HCT116 (cell line): ENCODE data around the gene CARD14. TPM values are rescaled to one million over a fixed set of nuclear protein-coding genes. Genes with fewer than 3 reads are reported as not detected.

Source experiments
- ATAC-seq: fragments of 200-7000 bp; cut with Tn5 transposase; 2 replicates; pipeline ENCODE4 v1.9.1; 2020; ENCODE audit warnings: mild to moderate bottlenecking, moderate library complexity
- BruUV-seq: library from RNA; stranded (reverse); fragments of 400-500 nt; replicated peaks from 2 replicates; lab custom pipeline; 2021; lab: Mats Ljungman, UMichigan
- CTCF ChIA-PET: fragments of 300-600 bp; sonication (Branson Sonifier 250); formaldehyde crosslinking; loops from one replicate; lab custom pipeline; 2021; ENCODE audit warnings: antibody characterized with exemption; lab: Charles Lee
- POLR2A ChIA-PET: fragments of 300-600, 350-600 bp; sonication (Branson Sonifier 250); formaldehyde crosslinking; loops from one replicate; lab custom pipeline; 2021; ENCODE audit warnings: antibody characterized with exemption; lab: Charles Lee
- RAD21 ChIA-PET, 2 experiments: fragments of 300-600 bp; sonication (Branson Sonifier 250); formaldehyde crosslinking; loops; one replicate each; lab custom pipeline; 2023; ENCODE audit warnings: low total read pairs in 2 of 2; ENCODE audit not compliant: uncharacterized antibody in 2 of 2, unreplicated experiment in 2 of 2, low non-redundant PET in 1 of 2; lab: Charles Lee
- DNase-seq: peaks from one replicate; pipeline ENCODE4 v3.0.0-alpha.2; 2010; ENCODE audit warnings: low read depth, low spot score
- H2AFZ ChIP-seq: fragments of 200-600 bp; shearing (Covaris generic), sonication (generic); 2 replicates; pipeline ENCODE4 v1.6.1; 2017; ENCODE audit warnings: low read depth, mixed run types, mixed read lengths, antibody characterized with exemption, low read length; ENCODE audit not compliant: poor library complexity, severe bottlenecking
- H3K27ac ChIP-seq: 2 replicates; pipeline ENCODE4 v1.5.1; 2012; ENCODE audit warnings: low read depth, low read length
- H3K27me3 ChIP-seq: fragments of 200-600 bp; sonication (generic); 2 replicates; pipeline ENCODE4 v1.6.1; 2016; ENCODE audit warnings: mixed run types, low read length, mixed read lengths; ENCODE audit not compliant: insufficient read depth
- H3K36me3 ChIP-seq, 2 experiments: fragments of 200-500 bp in 1 of 2; fragments of 200-600 bp in 1 of 2; sonication (Bioruptor generic) in 1 of 2; sonication (generic) in 1 of 2; 2 replicates each; pipeline versions ENCODE4 v1.5.1 to v1.6.1; 2014 to 2016; ENCODE audit warnings: low read length in 2 of 2, inconsistent platforms in 1 of 2, mixed read lengths in 1 of 2, mixed run types in 1 of 2; ENCODE audit not compliant: insufficient read depth in 2 of 2, control insufficient read depth in 1 of 2
- H3K4me1 ChIP-seq, 2 experiments: fragments of 200-600 bp in 1 of 2; sonication (generic) in 1 of 2; 2 replicates each; pipeline versions ENCODE4 v1.5.1 to v1.6.1; 2012 to 2017; ENCODE audit warnings: low read length in 2 of 2, inconsistent platforms in 1 of 2, mild to moderate bottlenecking in 1 of 2, mixed read lengths in 1 of 2, mixed run types in 1 of 2, moderate library complexity in 1 of 2; ENCODE audit not compliant: insufficient read depth in 2 of 2, control insufficient read depth in 1 of 2
- H3K4me2 ChIP-seq: fragments of 200-600 bp; sonication (generic); 2 replicates; pipeline ENCODE4 v1.6.1; 2017; ENCODE audit warnings: mixed run types, low read length, mixed read lengths
- H3K4me3 ChIP-seq, 2 experiments: fragments of 200-600 bp in 1 of 2; sonication (generic) in 1 of 2; replicated peaks in 1 of 2; 2 replicates each; pipeline ENCODE4 v1.5.1; 2011 to 2016; ENCODE audit warnings: low read length in 2 of 2, control low read depth in 1 of 2, low read depth in 1 of 2, mild to moderate bottlenecking in 1 of 2, mixed read lengths in 1 of 2, mixed run types in 1 of 2
- H3K79me2 ChIP-seq: fragments of 200-600 bp; sonication (generic); 2 replicates; pipeline ENCODE4 v1.6.1; 2017; ENCODE audit warnings: mild to moderate bottlenecking, mixed run types, low read length, moderate library complexity, mixed read lengths; ENCODE audit not compliant: insufficient read depth
- H3K9ac ChIP-seq: fragments of 200-600 bp; sonication (generic); 2 replicates; pipeline ENCODE4 v1.6.1; 2016; ENCODE audit warnings: low read length, mixed read lengths
- H3K9me2 ChIP-seq: fragments of 200-600 bp; sonication (generic), shearing (Covaris generic); 2 replicates; pipeline ENCODE4 v1.6.1; 2017; ENCODE audit warnings: mixed run types, mild to moderate bottlenecking, moderate library complexity; ENCODE audit not compliant: insufficient read depth
- H3K9me3 ChIP-seq, 2 experiments: fragments of 200-500 bp in 1 of 2; fragments of 200-600 bp in 1 of 2; sonication (Bioruptor generic) in 1 of 2; sonication (generic) in 1 of 2; 2 replicates each; pipeline ENCODE4 v1.6.1; 2014 to 2017; ENCODE audit warnings: low read length in 2 of 2, mixed read lengths in 2 of 2, inconsistent platforms in 1 of 2, low read depth in 1 of 2, mild to moderate bottlenecking in 1 of 2, mixed run types in 1 of 2, moderate library complexity in 1 of 2; ENCODE audit not compliant: control insufficient read depth in 1 of 2, insufficient read depth in 1 of 2
- H4K20me1 ChIP-seq: fragments of 200-600 bp; sonication (generic), shearing (Covaris generic); 2 replicates; pipeline ENCODE4 v1.6.1; 2017; ENCODE audit warnings: mixed run types, mild to moderate bottlenecking, moderate library complexity; ENCODE audit not compliant: insufficient read depth
- CBX3 ChIP-seq: IDR thresholded peaks from 2 replicates; pipeline ENCODE4 v1.6.1; 2012; ENCODE audit warnings: low read depth
- CEBPB ChIP-seq: IDR thresholded peaks from 2 replicates; pipeline ENCODE4 v1.6.1; 2012; ENCODE audit warnings: low read depth
- EZH2 ChIP-seq: fragments of 200-600 bp; sonication (generic); IDR thresholded peaks from 2 replicates; pipeline ENCODE4 v1.6.1; 2017; ENCODE audit warnings: antibody characterized with exemption, mixed run types
- EZH2phosphoT487 ChIP-seq: fragments of 200-600 bp; IDR thresholded peaks from 2 replicates; pipeline ENCODE4 v1.6.1; 2018; ENCODE audit warnings: antibody characterized with exemption, borderline replicate concordance
- FOSL1 ChIP-seq: IDR thresholded peaks from 2 replicates; pipeline ENCODE4 v1.6.1; 2012; ENCODE audit warnings: low read depth
- JUND ChIP-seq: IDR thresholded peaks from 2 replicates; pipeline ENCODE4 v1.6.1; 2012
- POLR2AphosphoS5 ChIP-seq: IDR thresholded peaks from 2 replicates; pipeline ENCODE4 v1.6.1; 2011; ENCODE audit warnings: mild to moderate bottlenecking, low read depth, low read length, moderate library complexity
- RAD21 ChIP-seq: IDR thresholded peaks from 2 replicates; pipeline ENCODE4 v1.6.1; 2012; ENCODE audit warnings: low read depth, mild to moderate bottlenecking
- SIN3A ChIP-seq: IDR thresholded peaks from 2 replicates; pipeline ENCODE4 v1.6.1; 2012; ENCODE audit warnings: low read depth
- SP1 ChIP-seq: IDR thresholded peaks from 2 replicates; pipeline ENCODE4 v1.6.1; 2012; ENCODE audit warnings: low read depth
- SRF ChIP-seq: IDR thresholded peaks from 2 replicates; pipeline ENCODE4 v1.6.1; 2012; ENCODE audit warnings: low read depth
- TCF7L2 ChIP-seq: IDR thresholded peaks from 2 replicates; pipeline ENCODE4 v1.7.0; 2011; ENCODE audit warnings: borderline replicate concordance, inconsistent platforms; ENCODE audit not compliant: insufficient read depth, insufficient read length; ENCODE audit errors: extremely low read depth
- YY1 ChIP-seq: IDR thresholded peaks from 2 replicates; pipeline ENCODE4 v1.6.1; 2011; ENCODE audit warnings: low read length, low read depth, moderate library complexity, mild to moderate bottlenecking; ENCODE audit not compliant: insufficient replicate concordance; ENCODE audit errors: extremely low read depth
- ZBTB33 ChIP-seq: IDR thresholded peaks from 2 replicates; pipeline ENCODE4 v1.6.1; 2011; ENCODE audit warnings: mild to moderate bottlenecking, low read length, moderate library complexity; ENCODE audit not compliant: insufficient replicate concordance; ENCODE audit errors: extremely low read depth
- ZFX ChIP-seq: fragments of 450-650 bp; IDR thresholded peaks from 2 replicates; pipeline ENCODE4 v1.6.1; 2017
- ZNF274 ChIP-seq: fragments of 200-500 bp; sonication (Bioruptor generic); IDR thresholded peaks from 2 replicates; pipeline ENCODE4 v1.6.1; 2014; ENCODE audit warnings: mild to moderate bottlenecking, low read depth, low read length, inconsistent platforms
- intact Hi-C: fragments of 100-400 bp; cut with micrococcal nuclease; formaldehyde crosslinking; loops from 2 replicates; pipeline ENCODE4 v1.10.0; 2022
- total RNA-seq: library from RNA; stranded (reverse); gene quantifications from one replicate; pipeline ENCODE4 v1.2.1, GENCODE V29; 2021; ENCODE audit not compliant: unreplicated experiment
- TF ChIP-seq, protein P1 (sequence below): IDR thresholded peaks from 2 replicates; pipeline ENCODE4 v1.6.1; 2012

The CARD14 gene
- total RNA-seq, 1 experiment from 2014 or later = 0.25 TPM

- no peak for DNase-seq
- no peak overlapping the region for H2AFZ ChIP-seq
- H3K27ac ChIP-seq = no peak overlapping the region
- no peaks in the 10 kb centered on the region for H3K79me2 ChIP-seq
- H3K4me2 ChIP-seq = no peak overlapping the region
- H3K4me3 ChIP-seq = no peak overlapping the region
- TF ChIP-seq RAD21 (no peak), CBX3 (0 out of 2 replicates have a peak, but pooled peaks have one; percentile 73), ZNF274 (no peak), FOSL1 (no peak), EZH2 (no peak), SIN3A (no peak), JUND (no peak), EZH2phosphoT487 (no peak)
- TF ChIP-seq, protein P1, sequence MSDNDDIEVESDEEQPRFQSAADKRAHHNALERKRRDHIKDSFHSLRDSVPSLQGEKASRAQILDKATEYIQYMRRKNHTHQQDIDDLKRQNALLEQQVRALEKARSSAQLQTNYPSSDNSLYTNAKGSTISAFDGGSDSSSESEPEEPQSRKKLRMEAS = 0 out of 2 replicates have a peak, but pooled peaks have one; percentile 19
- TF ChIP-seq, all 23 proteins: peak for 2
- Histone ChIP-seq H3K9ac (no peak overlapping the region), H3K36me3 (peaks cover 3 to 6% of the 10 kb centered on the region in 2 experiments; a peak in 2 of 4 replicates), H3K9me2 (no peaks in the 10 kb centered on the region), H3K9me3 (peaks cover 18 to 23% of the 10 kb centered on the region in 2 experiments; a peak in 2 of 4 replicates), H4K20me1 (no peaks in the 10 kb centered on the region), H3K4me1 (no peaks in the 10 kb centered on the region), H3K27me3 (no peaks in the 10 kb centered on the region)
- BruUV-seq = no TSS peak
- RAD21 ChIA-PET = interaction anchor here in 1 of 2 experiments (0.6 kb wide), 1 partner anchor 393 kb away, joined by 7 read pairs; the partner anchor contains the start of gene CBX4
- intact Hi-C loops = no loop called here
- POLR2A ChIA-PET = no interaction called here
- CTCF ChIA-PET = no interaction called here
- no peak for ATAC-seq
Observed at GRCh38 chr17:80232438-80232837, 62.6 kb downstream of the CARD14 start.

DNA sequence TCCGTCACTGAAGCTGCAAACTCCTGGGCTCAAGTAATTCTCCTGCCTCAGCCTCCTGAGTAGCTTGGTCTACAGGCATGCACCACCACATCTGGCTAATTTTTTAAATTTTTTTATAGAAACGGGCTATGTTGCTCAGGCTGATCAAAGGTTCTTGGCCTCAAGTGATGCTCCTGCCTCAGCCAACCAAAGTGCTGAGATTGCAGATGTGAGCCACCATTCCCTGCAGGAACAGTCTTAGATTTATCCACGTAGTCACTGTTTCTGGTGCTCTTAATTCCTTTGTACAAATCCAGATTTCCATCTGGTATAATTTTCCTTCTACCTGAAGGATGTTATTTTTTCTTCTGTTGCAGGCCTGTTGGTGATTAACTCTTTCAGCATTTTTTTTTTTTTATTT lies 63.4 kb downstream of the CARD14 start:
- peaks cover 3 to 6% of the 10 kb centered on the region in 2 experiments; a peak in 2 of 4 replicates for H3K36me3 ChIP-seq
- POLR2A ChIA-PET = no interaction called here
- H3K27ac ChIP-seq = no peak overlapping the region
- H3K9me3 ChIP-seq = peaks cover 18 to 23% of the 10 kb centered on the region in 2 experiments; a peak in 2 of 4 replicates
- BruUV-seq = no TSS peak
- H3K4me1 ChIP-seq = no peaks in the 10 kb centered on the region
- no peaks in the 10 kb centered on the region for H4K20me1 ChIP-seq
- CTCF ChIA-PET = no interaction called here
- no peaks in the 10 kb centered on the region for H3K27me3 ChIP-seq
- H3K4me2 ChIP-seq = no peak overlapping the region
- TF ChIP-seq SP1 = no peak
- no peak for TF ChIP-seq YY1
- TF ChIP-seq POLR2AphosphoS5 = no peak
- TF ChIP-seq ZBTB33 = no peak
- TF ChIP-seq SRF = no peak
- no peak for TF ChIP-seq TCF7L2
- no peak for TF ChIP-seq CEBPB
- no peak for TF ChIP-seq ZFX
- no peak for TF ChIP-seq CBX3
- no peak for TF ChIP-seq JUND
- H2AFZ ChIP-seq = no peak overlapping the region
- RAD21 ChIA-PET = no interaction called here
- H3K79me2 ChIP-seq = no peaks in the 10 kb centered on the region
- DNase-seq (no peak), ATAC-seq (no peak)
- no peak overlapping the region for H3K9ac ChIP-seq
- intact Hi-C loops = no loop called here
- no peak overlapping the region for H3K4me3 ChIP-seq
- no peaks in the 10 kb centered on the region for H3K9me2 ChIP-seq
